ENCODE data around the gene ARMC9. TPM values are rescaled to one million over a fixed set of nuclear protein-coding genes. Genes with fewer than 3 reads are reported as not detected.
"Not testable (repeated sequence)": the region's sequence is repeated elsewhere in the genome, so short reads cannot be mapped to it uniquely, and the experiment has no call there.

The ARMC9 gene
- total and polyA plus RNA-seq, 2 donors from 2014 or later: 7.3 to 18.2 TPM

GRCh38 chr2:231405601-231406367, 207.4 kb downstream of the ARMC9 start:
- H3K4me1 ChIP-seq (ENCODE audit: control insufficient read depth in 2 of 3, insufficient read depth in 2 of 3, low read depth in 1 of 3, low read length in 3 of 3); H3K27me3 ChIP-seq (ENCODE audit: control insufficient read depth, insufficient read depth, low read length); intact Hi-C loops (cut with DNase I); H3K36me3 ChIP-seq (ENCODE audit: control insufficient read depth in 2 of 3, insufficient read depth in 3 of 3, low read length in 3 of 3); H3K9ac ChIP-seq (ENCODE audit: low read length in 3 of 3); H3K27ac ChIP-seq (ENCODE audit: low read depth in 2 of 2, low read length in 2 of 2); H3K9me3 ChIP-seq (ENCODE audit: control insufficient read depth in 2 of 3, insufficient read depth in 1 of 3, low read length in 3 of 3); DNase-seq; FAIRE-seq; H3K4me3 ChIP-seq (ENCODE audit: low read length in 3 of 3): not testable (repeated sequence)
- peak; percentile 17 for TF ChIP-seq CTCF (IDR thresholded peaks at IDR 0.05; ENCODE audit: borderline replicate concordance, extremely low read depth, insufficient read depth)

- H3K27ac ChIP-seq (ENCODE audit: low read depth in 2 of 2, low read length in 2 of 2); H3K27me3 ChIP-seq (ENCODE audit: control insufficient read depth, insufficient read depth, low read length); H3K4me1 ChIP-seq (ENCODE audit: control insufficient read depth in 2 of 3, insufficient read depth in 2 of 3, low read depth in 1 of 3, low read length in 3 of 3); intact Hi-C loops (cut with DNase I); DNase-seq; H3K9me3 ChIP-seq (ENCODE audit: control insufficient read depth in 2 of 3, insufficient read depth in 1 of 3, low read length in 3 of 3); FAIRE-seq; H3K9ac ChIP-seq (ENCODE audit: low read length in 3 of 3); H3K4me3 ChIP-seq (ENCODE audit: low read length in 3 of 3); H3K36me3 ChIP-seq (ENCODE audit: control insufficient read depth in 2 of 3, insufficient read depth in 3 of 3, low read length in 3 of 3): not testable (repeated sequence)
Observed at GRCh38 chr2:231407686-231408085, 209.3 kb downstream of the ARMC9 start.

- DNase-seq; H3K9me3 ChIP-seq (ENCODE audit: control insufficient read depth in 2 of 3, insufficient read depth in 1 of 3, low read length in 3 of 3); H3K36me3 ChIP-seq (ENCODE audit: control insufficient read depth in 2 of 3, insufficient read depth in 3 of 3, low read length in 3 of 3); H3K4me1 ChIP-seq (ENCODE audit: control insufficient read depth in 2 of 3, insufficient read depth in 2 of 3, low read depth in 1 of 3, low read length in 3 of 3); H3K9ac ChIP-seq (ENCODE audit: low read length in 3 of 3); H3K27me3 ChIP-seq (ENCODE audit: control insufficient read depth, insufficient read depth, low read length); H3K27ac ChIP-seq (ENCODE audit: low read depth in 2 of 2, low read length in 2 of 2); H3K4me3 ChIP-seq (ENCODE audit: low read length in 3 of 3); FAIRE-seq; intact Hi-C loops (cut with DNase I): not testable (repeated sequence)
Observed at GRCh38 chr2:231408304-231408703, 209.9 kb downstream of the ARMC9 start.

- TF ChIP-seq CTCF (IDR thresholded peaks at IDR 0.05; ENCODE audit: borderline replicate concordance, extremely low read depth, insufficient read depth): no peak
- no peak overlapping the region for H3K27ac ChIP-seq (ENCODE audit: low read depth in 2 of 2, low read length in 2 of 2)
- intact Hi-C loops (cut with DNase I): no loop called here
- H3K9ac ChIP-seq (ENCODE audit: low read length in 3 of 3): no peak overlapping the region
- peaks cover 0 to 13% (median 3%) of the 10 kb centered on the region in 3 donors for H3K4me1 ChIP-seq (ENCODE audit: control insufficient read depth in 2 of 3, insufficient read depth in 2 of 3, low read depth in 1 of 3, low read length in 3 of 3)
- no peak overlapping the region for H3K4me3 ChIP-seq (ENCODE audit: low read length in 3 of 3)
- FAIRE-seq: no peak
- H3K9me3 ChIP-seq (ENCODE audit: control insufficient read depth in 2 of 3, insufficient read depth in 1 of 3, low read length in 3 of 3): no peaks in the 10 kb centered on the region
- peak in 1 of 5 donors; percentile 6 for DNase-seq
- no peaks in the 10 kb centered on the region for H3K36me3 ChIP-seq (ENCODE audit: control insufficient read depth in 2 of 3, insufficient read depth in 3 of 3, low read length in 3 of 3)
- H3K27me3 ChIP-seq (ENCODE audit: control insufficient read depth, insufficient read depth, low read length): no peaks in the 10 kb centered on the region
Observed at GRCh38 chr2:231409776-231410175, 211.3 kb downstream of the ARMC9 start.
